ENCODE results near the gene COL21A1. TPM values are rescaled to one million over a fixed set of nuclear protein-coding genes. Genes with fewer than 3 reads are reported as not detected.

COL21A1 gene
- total RNA-seq, 1 experiment from 2014 or later: 1.8 TPM

DNA sequence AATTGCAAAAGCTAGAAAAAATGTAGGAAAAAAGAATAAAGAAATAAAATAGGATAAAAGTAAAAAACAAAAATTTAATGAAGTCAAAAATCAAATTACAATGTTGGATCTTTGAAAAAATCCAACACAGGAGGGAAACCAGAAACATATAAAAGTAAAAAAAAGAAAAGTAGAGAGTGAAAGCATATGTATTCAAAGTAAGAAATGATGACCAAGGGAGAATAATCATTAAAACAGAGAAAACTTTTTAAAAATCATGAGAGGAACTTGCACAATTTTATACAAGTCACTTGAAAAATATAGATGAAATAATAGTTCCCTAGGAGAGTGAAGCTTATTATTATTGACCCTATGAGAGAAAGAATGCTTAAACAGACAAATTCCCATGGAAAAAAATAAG lies 138.2 kb downstream of the COL21A1 start:
- no peak for TF ChIP-seq CTCF (conservative IDR thresholded peaks at IDR 0.05)
- H3K23ac ChIP-seq (ENCODE audit: insufficient read length, low read depth, low read length): no peak overlapping the region
- H4K8ac ChIP-seq (replicated peaks; ENCODE audit: insufficient read length, low read depth, low read length): no peak overlapping the region
- no peak overlapping the region for H2BK120ac ChIP-seq (ENCODE audit: low read depth, low read length, poor library complexity, severe bottlenecking)
- H3K79me1 ChIP-seq (ENCODE audit: insufficient read depth, low read depth, low read length, poor library complexity, severe bottlenecking): no peaks in the 10 kb centered on the region
- H3K23me2 ChIP-seq (ENCODE audit: insufficient read length, low read depth, low read length, poor library complexity, severe bottlenecking): no peaks in the 10 kb centered on the region
- H3K9ac ChIP-seq (ENCODE audit: extremely low read depth, insufficient read length, low read length): no peak overlapping the region
- no peak overlapping the region for H3K56ac ChIP-seq (ENCODE audit: insufficient read length, low read depth, low read length)
- H3K27ac Mint-ChIP-seq: no peak overlapping the region
- H3K27ac ChIP-seq (ENCODE audit: insufficient read length, low read depth, low read length): no peak overlapping the region
- H4K91ac ChIP-seq (ENCODE audit: insufficient read length, low read depth, low read length): no peak overlapping the region
- H4K20me1 ChIP-seq (ENCODE audit: control insufficient read depth, insufficient read depth, insufficient read length): no peaks in the 10 kb centered on the region
- no peak overlapping the region for H3K18ac ChIP-seq (ENCODE audit: insufficient read length, low read depth, low read length)
- H3K4me3 Mint-ChIP-seq: no peak overlapping the region
- H2BK5ac ChIP-seq (ENCODE audit: insufficient read length, low read length): no peak overlapping the region
- H3K36me3 Mint-ChIP-seq (ENCODE audit: insufficient read depth in 1 of 3, low read depth in 3 of 3): 0 out of 7 replicates have a peak, but pooled peaks cover 0 to 4% (median 0%) of the 10 kb centered on the region in 3 experiments
- no peak overlapping the region for H3K14ac ChIP-seq (ENCODE audit: insufficient read depth, low read length)
- no peak for DNase-seq
- no peaks in the 10 kb centered on the region for H3K27me3 ChIP-seq (ENCODE audit: insufficient read depth, low read length)
- no peak overlapping the region for H2BK20ac ChIP-seq (ENCODE audit: low read depth, low read length, poor library complexity, severe bottlenecking)
- H2BK12ac ChIP-seq (ENCODE audit: insufficient read length, low read depth, low read length): no peak overlapping the region
- no peaks in the 10 kb centered on the region for H3K27me3 Mint-ChIP-seq (ENCODE audit: low read depth)
- H4K5ac ChIP-seq (ENCODE audit: insufficient read length, low read depth, low read length): no peak overlapping the region
- H3K79me2 ChIP-seq (ENCODE audit: insufficient read depth, low read length): no peaks in the 10 kb centered on the region
- H2AK5ac ChIP-seq (ENCODE audit: insufficient read length, low read length): no peak overlapping the region
- peaks cover 0 to 5% of the 10 kb centered on the region in 2 experiments; a peak in 3 of 5 replicates for H3K9me3 Mint-ChIP-seq
- peaks cover 0 to 3% of the 10 kb centered on the region in 2 experiments; a peak in 1 of 4 replicates for H3K4me1 Mint-ChIP-seq
- H2BK15ac ChIP-seq (ENCODE audit: low read depth, low read length): no peak overlapping the region
- H3K9me3 ChIP-seq (ENCODE audit: control insufficient read depth, low read depth, low read length): no peaks in the 10 kb centered on the region
- no peak overlapping the region for H3K4me2 ChIP-seq (ENCODE audit: insufficient read depth, insufficient read length, low read length)
- H3K4ac ChIP-seq (ENCODE audit: low read depth, low read length): no peak overlapping the region
- no peak overlapping the region for H2AFZ ChIP-seq (ENCODE audit: low read length)
- H3T11ph ChIP-seq (ENCODE audit: low read length): no peak overlapping the region
- no peaks in the 10 kb centered on the region for H3K4me1 ChIP-seq (ENCODE audit: insufficient read depth, low read length)
